GM12801 (cell line): ENCODE data around the gene ACOXL.

ENCODE experiments used
- CTCF ChIP-seq: IDR thresholded peaks from one replicate; pipeline ENCODE4 v1.5.1; 2011; ENCODE audit warnings: control low read depth; ENCODE audit not compliant: insufficient read length; ENCODE audit errors: extremely low read depth

ACOXL gene

GRCh38 chr2:110771547-110772382 is 39.4 kb downstream of the ACOXL start:
- TF ChIP-seq CTCF: no peak

GRCh38 chr2:110772383-110772755 is 40.0 kb downstream of the ACOXL start:
- TF ChIP-seq CTCF: no peak

GRCh38 chr2:110773401-110773921 is 41.1 kb downstream of the ACOXL start:
- TF ChIP-seq CTCF: no peak

- TF ChIP-seq CTCF: no peak
Measured at GRCh38 chr2:110774701-110775100, 42.3 kb downstream of the ACOXL start.

- no peak for TF ChIP-seq CTCF
Measured at GRCh38 chr2:110777531-110778311, 45.3 kb downstream of the ACOXL start.

GRCh38 chr2:110780461-110780860 is 48.1 kb downstream of the ACOXL start:
- no peak for TF ChIP-seq CTCF

- TF ChIP-seq CTCF: no peak
Measured at GRCh38 chr2:110783196-110783873, 51.0 kb downstream of the ACOXL start.
